OCI-LY1 (cell line): ENCODE measurements around the gene IQCM.

ENCODE experiments used
- H2AFZ ChIP-seq: fragments of 200-600 bp; sonication (generic), shearing (Covaris generic); 2 replicates; pipeline ENCODE4 v1.6.0; 2014; ENCODE audit warnings: antibody characterized with exemption, mild to moderate bottlenecking, low read length
- H3F3A ChIP-seq: fragments of 200-600 bp; sonication (generic), shearing (Covaris generic); 2 replicates; pipeline ENCODE4 v1.6.0; 2014; ENCODE audit warnings: mild to moderate bottlenecking, antibody characterized with exemption, low read length, moderate library complexity; ENCODE audit not compliant: insufficient read depth
- H3K27ac ChIP-seq: fragments of 200-600 bp; sonication (generic); 2 replicates; pipeline ENCODE4 v1.5.1; 2014; ENCODE audit warnings: low read length, mixed run types, mild to moderate bottlenecking, low read depth; ENCODE audit not compliant: poor library complexity, severe bottlenecking
- H3K27me3 ChIP-seq: fragments of 200-600 bp; sonication (generic); 2 replicates; pipeline ENCODE4 v1.6.0; 2014; ENCODE audit warnings: antibody characterized with exemption, mild to moderate bottlenecking, low read length, moderate library complexity; ENCODE audit not compliant: insufficient read depth
- H3K36me3 ChIP-seq: fragments of 200-600 bp; sonication (generic); 2 replicates; pipeline ENCODE4 v1.6.1; 2014; ENCODE audit warnings: mild to moderate bottlenecking, antibody characterized with exemption, low read length, moderate library complexity, mixed read lengths; ENCODE audit not compliant: insufficient read depth
- H3K4me1 ChIP-seq: fragments of 200-600 bp; sonication (generic); 2 replicates; pipeline ENCODE4 v1.5.1; 2014; ENCODE audit warnings: mild to moderate bottlenecking, low read length, moderate library complexity; ENCODE audit not compliant: insufficient read depth, severe bottlenecking
- H3K4me2 ChIP-seq: fragments of 200-600 bp; sonication (generic), shearing (Covaris generic); 2 replicates; pipeline ENCODE4 v1.6.1; 2014; ENCODE audit warnings: low read length
- H3K4me3 ChIP-seq: fragments of 200-600 bp; sonication (generic); 2 replicates; pipeline ENCODE4 v1.5.1; 2014; ENCODE audit warnings: low read length, low read depth, mild to moderate bottlenecking, mixed read lengths; ENCODE audit not compliant: poor library complexity, severe bottlenecking
- H3K79me2 ChIP-seq: fragments of 200-600 bp; shearing (Covaris generic); 2 replicates; pipeline ENCODE4 v1.6.1; 2016; ENCODE audit warnings: mixed run types, low read length, mixed read lengths; ENCODE audit not compliant: insufficient read depth
- H3K9ac ChIP-seq: fragments of 200-600 bp; sonication (generic), shearing (Covaris generic); 2 replicates; pipeline ENCODE4 v1.6.1; 2014; ENCODE audit warnings: mild to moderate bottlenecking, low read length, mixed read lengths
- H3K9me2 ChIP-seq: fragments of 200-600 bp; sonication (generic), shearing (Covaris generic); 2 replicates; pipeline ENCODE4 v1.6.1; 2014; ENCODE audit warnings: low read depth, mild to moderate bottlenecking, low read length, mixed read lengths
- H3K9me3 ChIP-seq: fragments of 200-600 bp; shearing (Covaris generic); 2 replicates; pipeline ENCODE4 v1.6.1; 2014; ENCODE audit warnings: low read length, mixed read lengths
- H4K20me1 ChIP-seq: fragments of 200-600 bp; sonication (generic), shearing (Covaris generic); 2 replicates; pipeline ENCODE4 v1.6.0; 2016; ENCODE audit warnings: mild to moderate bottlenecking, low read length; ENCODE audit not compliant: insufficient read depth
- EZH2 ChIP-seq: fragments of 200-600 bp; sonication (generic), shearing (Covaris generic); IDR thresholded peaks from 2 replicates; pipeline ENCODE4 v1.8.0; 2017; ENCODE audit warnings: borderline replicate concordance, mixed run types, mild to moderate bottlenecking, antibody characterized with exemption, low read length, moderate library complexity, mixed read lengths
- TF ChIP-seq, protein P1 (sequence below): fragments of 200-600 bp; sonication (generic), shearing (Covaris generic); IDR thresholded peaks from 2 replicates; pipeline ENCODE4 v1.5.1; 2017; ENCODE audit warnings: mild to moderate bottlenecking, antibody characterized with exemption, low read length, moderate library complexity, mixed read lengths

IQCM gene

DNA sequence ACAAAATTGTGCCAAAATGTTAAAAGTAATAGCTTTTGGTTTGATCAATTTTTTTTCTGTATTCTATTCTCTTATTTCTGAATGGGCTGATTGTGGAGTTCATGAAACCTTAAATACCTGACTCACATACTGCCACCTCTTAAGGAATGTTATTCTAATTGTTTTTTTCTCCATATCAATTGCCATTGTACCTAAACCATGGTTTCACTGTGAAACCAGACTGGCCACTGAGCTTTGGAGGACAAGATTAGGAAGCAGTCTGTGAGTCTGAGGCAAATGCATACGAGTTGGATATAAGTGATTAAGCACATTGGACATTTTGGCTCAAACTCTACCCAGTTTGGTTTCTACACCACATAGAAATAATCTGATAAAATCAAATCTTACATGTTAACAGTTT is 184.0 kb downstream of the IQCM start:
- Histone ChIP-seq H3K4me2 (no peak overlapping the region), H3K9ac (no peak overlapping the region), H4K20me1 (no peaks in the 10 kb centered on the region), H3K36me3 (no peaks in the 10 kb centered on the region), H3K9me2 (no peaks in the 10 kb centered on the region), H3K4me3 (no peak overlapping the region), H3K4me1 (no peaks in the 10 kb centered on the region), H3K9me3 (no peaks in the 10 kb centered on the region), H3F3A (no peaks in the 10 kb centered on the region), H3K27ac (no peak overlapping the region), H2AFZ (no peak overlapping the region), H3K27me3 (no peaks in the 10 kb centered on the region), H3K79me2 (no peaks in the 10 kb centered on the region)
- TF ChIP-seq EZH2: no peak
- TF ChIP-seq, protein P1, sequence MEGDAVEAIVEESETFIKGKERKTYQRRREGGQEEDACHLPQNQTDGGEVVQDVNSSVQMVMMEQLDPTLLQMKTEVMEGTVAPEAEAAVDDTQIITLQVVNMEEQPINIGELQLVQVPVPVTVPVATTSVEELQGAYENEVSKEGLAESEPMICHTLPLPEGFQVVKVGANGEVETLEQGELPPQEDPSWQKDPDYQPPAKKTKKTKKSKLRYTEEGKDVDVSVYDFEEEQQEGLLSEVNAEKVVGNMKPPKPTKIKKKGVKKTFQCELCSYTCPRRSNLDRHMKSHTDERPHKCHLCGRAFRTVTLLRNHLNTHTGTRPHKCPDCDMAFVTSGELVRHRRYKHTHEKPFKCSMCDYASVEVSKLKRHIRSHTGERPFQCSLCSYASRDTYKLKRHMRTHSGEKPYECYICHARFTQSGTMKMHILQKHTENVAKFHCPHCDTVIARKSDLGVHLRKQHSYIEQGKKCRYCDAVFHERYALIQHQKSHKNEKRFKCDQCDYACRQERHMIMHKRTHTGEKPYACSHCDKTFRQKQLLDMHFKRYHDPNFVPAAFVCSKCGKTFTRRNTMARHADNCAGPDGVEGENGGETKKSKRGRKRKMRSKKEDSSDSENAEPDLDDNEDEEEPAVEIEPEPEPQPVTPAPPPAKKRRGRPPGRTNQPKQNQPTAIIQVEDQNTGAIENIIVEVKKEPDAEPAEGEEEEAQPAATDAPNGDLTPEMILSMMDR: no peak

DNA sequence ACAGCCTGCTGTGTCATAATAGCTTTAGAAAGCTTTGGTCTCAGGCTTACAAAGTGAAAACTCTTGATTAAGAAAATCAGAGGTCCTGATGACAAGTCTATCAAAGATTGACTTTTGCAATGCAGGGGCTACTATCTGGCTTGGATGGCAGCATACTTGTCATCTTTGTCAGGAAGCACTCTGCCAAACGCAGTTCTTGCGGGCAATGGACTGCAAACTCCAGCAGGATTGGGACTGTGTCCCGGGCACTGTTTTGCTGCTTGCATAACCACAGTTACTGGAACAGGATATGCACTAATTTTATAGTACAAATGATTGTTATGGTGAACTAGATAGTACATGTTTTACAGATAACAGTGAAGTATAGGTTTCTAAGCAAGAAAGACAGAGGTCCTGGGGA is 185.6 kb downstream of the IQCM start:
- Histone ChIP-seq H3K9me3 (no peaks in the 10 kb centered on the region), H2AFZ (no peak overlapping the region), H3K4me2 (no peak overlapping the region), H3K4me3 (no peak overlapping the region), H3K4me1 (no peaks in the 10 kb centered on the region), H3F3A (no peaks in the 10 kb centered on the region), H3K27me3 (no peaks in the 10 kb centered on the region), H3K9ac (no peak overlapping the region), H4K20me1 (no peaks in the 10 kb centered on the region), H3K79me2 (no peaks in the 10 kb centered on the region), H3K27ac (no peak overlapping the region), H3K36me3 (no peaks in the 10 kb centered on the region), H3K9me2 (no peaks in the 10 kb centered on the region)
- no peak for TF ChIP-seq EZH2
- TF ChIP-seq, protein P1: no peak

DNA sequence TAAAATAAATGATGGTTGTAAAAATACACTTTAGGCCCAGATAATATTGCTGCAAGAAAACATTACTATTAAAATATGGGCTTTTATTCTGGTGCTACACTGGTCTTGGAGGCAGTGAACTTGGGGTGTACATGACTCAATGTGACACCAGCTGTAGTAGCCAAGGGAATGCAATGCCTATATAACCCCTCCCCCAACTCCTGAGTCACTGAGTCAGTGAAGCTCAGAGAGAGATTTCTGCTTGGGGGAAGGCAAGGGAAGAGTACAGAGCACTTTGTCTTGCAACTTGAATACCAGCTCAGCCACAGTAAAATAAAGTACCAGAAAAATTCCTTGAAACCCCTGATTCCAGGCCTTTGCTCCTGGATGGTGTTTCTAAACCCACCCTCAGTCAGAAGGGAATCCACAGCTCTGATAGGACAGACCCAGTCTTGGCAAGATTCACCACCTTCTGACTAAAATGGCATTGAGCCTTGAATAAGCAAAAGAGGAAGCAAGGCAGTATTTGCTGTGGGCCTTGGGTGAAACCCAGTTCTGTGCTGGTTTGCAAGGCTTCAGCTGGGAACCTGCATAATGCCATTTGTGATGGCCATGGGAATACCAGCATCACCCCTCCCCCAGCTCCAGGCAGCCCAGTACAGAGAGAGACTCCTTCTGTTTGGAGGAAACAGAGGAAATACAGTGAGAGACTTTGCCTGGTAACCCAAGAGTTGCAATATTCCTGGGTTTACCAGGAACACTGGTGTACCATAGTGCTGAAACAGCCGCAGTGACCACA is 209.9 kb downstream of the IQCM start:
- no peak for TF ChIP-seq EZH2
- TF ChIP-seq, protein P1: no peak
- H4K20me1 ChIP-seq: no peaks in the 10 kb centered on the region
- H3K4me3 ChIP-seq: no peak overlapping the region
- no peak overlapping the region for H3K4me2 ChIP-seq
- no peaks in the 10 kb centered on the region for H3K4me1 ChIP-seq
- no peaks in the 10 kb centered on the region for H3K36me3 ChIP-seq
- H3F3A ChIP-seq: no peaks in the 10 kb centered on the region
- no peaks in the 10 kb centered on the region for H3K79me2 ChIP-seq
- no peak overlapping the region for H2AFZ ChIP-seq
- H3K9ac ChIP-seq: no peak overlapping the region
- H3K9me2 ChIP-seq: no peaks in the 10 kb centered on the region
- H3K27me3 ChIP-seq: no peaks in the 10 kb centered on the region
- H3K27ac ChIP-seq: no peak overlapping the region
- H3K9me3 ChIP-seq: no peaks in the 10 kb centered on the region
